Ovary (tissue), 3 donors: ENCODE measurements around the gene ARHGEF37.
"Not testable (repeated sequence)": the region's sequence is repeated elsewhere in the genome, so short reads cannot be mapped to it uniquely, and the experiment has no call there.

ENCODE experiments used
- POLR2A ChIP-seq: fragments of 450-650 bp; IDR thresholded peaks from one replicate; pipeline ENCODE4 v1.6.1; 2017; ENCODE audit warnings: antibody characterized with exemption, mild to moderate bottlenecking, moderate library complexity
- TF ChIP-seq, protein P1 (sequence below), 3 donors: fragments of 450-650 bp in 2 of 3; fragments of 200-600 bp in 1 of 3; IDR thresholded peaks; one replicate each; pipeline versions ENCODE4 v1.5.1 to v1.8.0; 2016 to 2022; ENCODE audit warnings: antibody characterized with exemption in 3 of 3, mild to moderate bottlenecking in 1 of 3
- donor health status: DM: no; HTN: no; CAD: no.

DNA sequence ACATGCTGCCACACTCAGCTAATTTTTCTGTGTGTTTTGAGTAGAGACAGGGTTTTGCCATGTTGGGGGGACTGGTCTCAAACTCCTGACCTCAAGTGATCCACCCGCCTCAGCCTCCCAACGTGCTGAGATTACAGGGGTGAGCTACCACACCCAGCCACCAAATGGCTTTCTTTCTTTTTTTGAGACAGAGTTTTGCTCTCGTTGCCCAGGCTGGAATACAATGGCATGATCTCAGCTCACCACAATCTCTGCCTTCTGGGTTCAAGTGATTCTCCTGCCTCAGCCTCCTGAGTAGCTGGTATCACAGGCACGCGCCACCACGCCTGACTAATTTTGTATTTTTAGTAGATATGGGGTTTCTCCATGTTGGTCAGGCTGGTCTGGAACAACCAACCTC is 45.5 kb upstream of the ARHGEF37 start:
- TF ChIP-seq, protein P1, sequence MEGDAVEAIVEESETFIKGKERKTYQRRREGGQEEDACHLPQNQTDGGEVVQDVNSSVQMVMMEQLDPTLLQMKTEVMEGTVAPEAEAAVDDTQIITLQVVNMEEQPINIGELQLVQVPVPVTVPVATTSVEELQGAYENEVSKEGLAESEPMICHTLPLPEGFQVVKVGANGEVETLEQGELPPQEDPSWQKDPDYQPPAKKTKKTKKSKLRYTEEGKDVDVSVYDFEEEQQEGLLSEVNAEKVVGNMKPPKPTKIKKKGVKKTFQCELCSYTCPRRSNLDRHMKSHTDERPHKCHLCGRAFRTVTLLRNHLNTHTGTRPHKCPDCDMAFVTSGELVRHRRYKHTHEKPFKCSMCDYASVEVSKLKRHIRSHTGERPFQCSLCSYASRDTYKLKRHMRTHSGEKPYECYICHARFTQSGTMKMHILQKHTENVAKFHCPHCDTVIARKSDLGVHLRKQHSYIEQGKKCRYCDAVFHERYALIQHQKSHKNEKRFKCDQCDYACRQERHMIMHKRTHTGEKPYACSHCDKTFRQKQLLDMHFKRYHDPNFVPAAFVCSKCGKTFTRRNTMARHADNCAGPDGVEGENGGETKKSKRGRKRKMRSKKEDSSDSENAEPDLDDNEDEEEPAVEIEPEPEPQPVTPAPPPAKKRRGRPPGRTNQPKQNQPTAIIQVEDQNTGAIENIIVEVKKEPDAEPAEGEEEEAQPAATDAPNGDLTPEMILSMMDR (IDR thresholded peaks at IDR 0.05): not testable (repeated sequence)
- not testable (repeated sequence) for TF ChIP-seq POLR2A
